HL-60 (cell line): ENCODE data around the gene ARSG.
A peak's percentile ranks its signal among the peaks of the same experiment; 100 is the strongest.

Source experiments
- DNase-seq, 2 experiments: peaks; one replicate each; pipeline ENCODE4 v3.0.0-alpha.2; 2010 to 2020; ENCODE audit warnings: low read depth in 1 of 2, low spot score in 1 of 2
- H3K27ac ChIP-seq: fragments of 250-450 bp; sonication (Bioruptor Pico); replicated peaks from 2 replicates; pipeline ENCODE4 v1.5.1; 2020; ENCODE audit warnings: mild to moderate bottlenecking, moderate library complexity
- H3K27me3 ChIP-seq: fragments of 250-450 bp; sonication (Bioruptor Pico); 2 replicates; pipeline ENCODE4 v1.5.1; 2021; ENCODE audit warnings: mild to moderate bottlenecking, moderate library complexity; ENCODE audit not compliant: insufficient read depth, poor library complexity, severe bottlenecking
- H3K4me3 ChIP-seq: replicated peaks from 2 replicates; pipeline ENCODE4 v1.5.1; 2011; ENCODE audit warnings: mild to moderate bottlenecking, control low read depth, low read length; ENCODE audit not compliant: insufficient read depth
- GABPA ChIP-seq: IDR thresholded peaks from 2 replicates; pipeline ENCODE4 v1.6.1; 2012; ENCODE audit warnings: low read depth
- POLR2AphosphoS5 ChIP-seq: IDR thresholded peaks from 2 replicates; pipeline ENCODE4 v1.6.1; 2012; ENCODE audit warnings: low read depth
- SPI1 ChIP-seq: IDR thresholded peaks from 2 replicates; pipeline ENCODE4 v1.6.1; 2012; ENCODE audit warnings: low read depth, mild to moderate bottlenecking, borderline replicate concordance
- TF ChIP-seq, protein P1 (sequence below): IDR thresholded peaks from one replicate; pipeline ENCODE4 v1.5.1; 2011; ENCODE audit warnings: low read length, control low read depth, inconsistent platforms; ENCODE audit not compliant: insufficient read depth
- TF ChIP-seq, protein P2 (sequence below): IDR thresholded peaks from 2 replicates; pipeline ENCODE4 v1.6.1; 2012; ENCODE audit warnings: low read depth; ENCODE audit not compliant: insufficient replicate concordance

Gene ARSG

DNA sequence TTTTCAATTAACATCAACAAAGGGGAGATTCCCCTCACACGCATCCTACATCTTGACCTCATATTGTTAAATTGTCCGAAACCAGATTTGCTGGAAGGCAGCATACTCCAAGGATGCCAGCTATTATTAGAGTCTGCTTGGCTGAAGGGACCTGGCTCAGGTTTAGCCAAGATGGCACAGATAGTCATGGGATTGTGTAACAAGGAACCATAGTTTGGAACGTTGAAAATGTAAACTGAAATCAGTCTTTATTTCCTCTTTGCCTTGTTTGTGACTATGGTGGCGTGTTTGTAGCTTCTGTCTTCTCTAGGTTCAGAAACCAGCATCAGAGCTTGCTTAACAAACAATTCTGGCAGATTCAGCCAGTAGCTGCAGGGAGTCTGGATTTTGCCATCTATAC lies 5.9 kb downstream of the ARSG start:
- H3K4me3 ChIP-seq = no peak overlapping the region

DNA sequence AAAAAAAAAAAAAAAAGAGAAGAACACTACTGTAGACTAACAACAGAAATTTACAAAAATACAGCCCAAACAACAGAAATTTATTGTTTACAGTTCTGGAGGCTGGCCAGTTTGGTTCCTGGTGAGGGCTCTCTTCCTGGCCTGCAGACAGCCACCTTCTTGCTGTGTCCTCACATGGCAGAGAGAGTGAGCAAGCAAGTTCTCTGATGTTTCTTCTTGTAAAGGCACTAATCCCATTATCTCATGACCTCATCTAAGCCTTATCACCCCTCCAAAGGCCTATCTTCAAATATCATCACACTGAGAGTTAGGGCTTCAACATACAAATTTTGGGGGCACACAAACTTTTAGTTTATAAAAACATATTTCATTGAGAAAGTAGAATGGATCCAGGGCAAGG lies 7.3 kb downstream of the ARSG start:
- TF ChIP-seq POLR2AphosphoS5 (no peak), SPI1 (no peak), GABPA (no peak)
- TF ChIP-seq, protein P1, sequence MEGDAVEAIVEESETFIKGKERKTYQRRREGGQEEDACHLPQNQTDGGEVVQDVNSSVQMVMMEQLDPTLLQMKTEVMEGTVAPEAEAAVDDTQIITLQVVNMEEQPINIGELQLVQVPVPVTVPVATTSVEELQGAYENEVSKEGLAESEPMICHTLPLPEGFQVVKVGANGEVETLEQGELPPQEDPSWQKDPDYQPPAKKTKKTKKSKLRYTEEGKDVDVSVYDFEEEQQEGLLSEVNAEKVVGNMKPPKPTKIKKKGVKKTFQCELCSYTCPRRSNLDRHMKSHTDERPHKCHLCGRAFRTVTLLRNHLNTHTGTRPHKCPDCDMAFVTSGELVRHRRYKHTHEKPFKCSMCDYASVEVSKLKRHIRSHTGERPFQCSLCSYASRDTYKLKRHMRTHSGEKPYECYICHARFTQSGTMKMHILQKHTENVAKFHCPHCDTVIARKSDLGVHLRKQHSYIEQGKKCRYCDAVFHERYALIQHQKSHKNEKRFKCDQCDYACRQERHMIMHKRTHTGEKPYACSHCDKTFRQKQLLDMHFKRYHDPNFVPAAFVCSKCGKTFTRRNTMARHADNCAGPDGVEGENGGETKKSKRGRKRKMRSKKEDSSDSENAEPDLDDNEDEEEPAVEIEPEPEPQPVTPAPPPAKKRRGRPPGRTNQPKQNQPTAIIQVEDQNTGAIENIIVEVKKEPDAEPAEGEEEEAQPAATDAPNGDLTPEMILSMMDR = no peak
- TF ChIP-seq, protein P2, sequence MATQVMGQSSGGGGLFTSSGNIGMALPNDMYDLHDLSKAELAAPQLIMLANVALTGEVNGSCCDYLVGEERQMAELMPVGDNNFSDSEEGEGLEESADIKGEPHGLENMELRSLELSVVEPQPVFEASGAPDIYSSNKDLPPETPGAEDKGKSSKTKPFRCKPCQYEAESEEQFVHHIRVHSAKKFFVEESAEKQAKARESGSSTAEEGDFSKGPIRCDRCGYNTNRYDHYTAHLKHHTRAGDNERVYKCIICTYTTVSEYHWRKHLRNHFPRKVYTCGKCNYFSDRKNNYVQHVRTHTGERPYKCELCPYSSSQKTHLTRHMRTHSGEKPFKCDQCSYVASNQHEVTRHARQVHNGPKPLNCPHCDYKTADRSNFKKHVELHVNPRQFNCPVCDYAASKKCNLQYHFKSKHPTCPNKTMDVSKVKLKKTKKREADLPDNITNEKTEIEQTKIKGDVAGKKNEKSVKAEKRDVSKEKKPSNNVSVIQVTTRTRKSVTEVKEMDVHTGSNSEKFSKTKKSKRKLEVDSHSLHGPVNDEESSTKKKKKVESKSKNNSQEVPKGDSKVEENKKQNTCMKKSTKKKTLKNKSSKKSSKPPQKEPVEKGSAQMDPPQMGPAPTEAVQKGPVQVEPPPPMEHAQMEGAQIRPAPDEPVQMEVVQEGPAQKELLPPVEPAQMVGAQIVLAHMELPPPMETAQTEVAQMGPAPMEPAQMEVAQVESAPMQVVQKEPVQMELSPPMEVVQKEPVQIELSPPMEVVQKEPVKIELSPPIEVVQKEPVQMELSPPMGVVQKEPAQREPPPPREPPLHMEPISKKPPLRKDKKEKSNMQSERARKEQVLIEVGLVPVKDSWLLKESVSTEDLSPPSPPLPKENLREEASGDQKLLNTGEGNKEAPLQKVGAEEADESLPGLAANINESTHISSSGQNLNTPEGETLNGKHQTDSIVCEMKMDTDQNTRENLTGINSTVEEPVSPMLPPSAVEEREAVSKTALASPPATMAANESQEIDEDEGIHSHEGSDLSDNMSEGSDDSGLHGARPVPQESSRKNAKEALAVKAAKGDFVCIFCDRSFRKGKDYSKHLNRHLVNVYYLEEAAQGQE = no peak
- peak overlapping the region; percentile 40 for H3K27ac ChIP-seq
- no peaks in the 10 kb centered on the region for H3K27me3 ChIP-seq
- H3K4me3 ChIP-seq = no peak overlapping the region
- DNase-seq = peak in 1 of 2 experiments; percentile 10

More for the DNA sequence above, 5.9 kb downstream of the ARSG start:
- peak in 1 of 2 experiments; percentile 64 for DNase-seq
- H3K27me3 ChIP-seq = no peaks in the 10 kb centered on the region
- TF ChIP-seq SPI1 = no peak
- TF ChIP-seq, protein P2 = no peak
- no peak for TF ChIP-seq GABPA
- TF ChIP-seq, protein P1 = no peak
- TF ChIP-seq POLR2AphosphoS5 = no peak
- H3K27ac ChIP-seq = peak overlapping the region; percentile 77

DNA sequence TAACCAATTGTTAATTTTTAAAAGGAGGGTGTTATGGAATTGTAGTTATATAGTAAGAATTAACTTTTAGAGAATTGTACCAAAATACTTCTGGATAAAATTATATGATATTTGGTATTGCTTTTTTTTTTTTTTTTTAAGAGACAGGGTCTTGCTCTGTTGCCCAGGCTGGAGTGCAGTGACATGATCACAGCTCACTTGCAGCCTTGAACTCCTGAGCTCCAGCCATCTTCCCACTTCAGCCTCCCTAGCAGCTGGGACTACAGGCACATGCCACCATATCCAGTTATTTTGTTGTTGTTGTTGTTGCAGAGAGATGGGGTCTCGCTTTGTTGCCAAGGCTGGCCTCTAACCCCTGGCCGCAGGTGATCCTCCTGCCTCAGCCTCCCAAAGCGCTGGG lies 8.5 kb downstream of the ARSG start:
- no peak for DNase-seq
- Histone ChIP-seq H3K27me3 (no peaks in the 10 kb centered on the region), H3K4me3 (no peak overlapping the region), H3K27ac (no peak overlapping the region)
- TF ChIP-seq SPI1 = no peak
- no peak for TF ChIP-seq GABPA
- TF ChIP-seq, protein P2 = no peak
- no peak for TF ChIP-seq POLR2AphosphoS5
- TF ChIP-seq, protein P1 = no peak
